ENCODE measurements around the gene RPL10A.

The RPL10A gene

DNA sequence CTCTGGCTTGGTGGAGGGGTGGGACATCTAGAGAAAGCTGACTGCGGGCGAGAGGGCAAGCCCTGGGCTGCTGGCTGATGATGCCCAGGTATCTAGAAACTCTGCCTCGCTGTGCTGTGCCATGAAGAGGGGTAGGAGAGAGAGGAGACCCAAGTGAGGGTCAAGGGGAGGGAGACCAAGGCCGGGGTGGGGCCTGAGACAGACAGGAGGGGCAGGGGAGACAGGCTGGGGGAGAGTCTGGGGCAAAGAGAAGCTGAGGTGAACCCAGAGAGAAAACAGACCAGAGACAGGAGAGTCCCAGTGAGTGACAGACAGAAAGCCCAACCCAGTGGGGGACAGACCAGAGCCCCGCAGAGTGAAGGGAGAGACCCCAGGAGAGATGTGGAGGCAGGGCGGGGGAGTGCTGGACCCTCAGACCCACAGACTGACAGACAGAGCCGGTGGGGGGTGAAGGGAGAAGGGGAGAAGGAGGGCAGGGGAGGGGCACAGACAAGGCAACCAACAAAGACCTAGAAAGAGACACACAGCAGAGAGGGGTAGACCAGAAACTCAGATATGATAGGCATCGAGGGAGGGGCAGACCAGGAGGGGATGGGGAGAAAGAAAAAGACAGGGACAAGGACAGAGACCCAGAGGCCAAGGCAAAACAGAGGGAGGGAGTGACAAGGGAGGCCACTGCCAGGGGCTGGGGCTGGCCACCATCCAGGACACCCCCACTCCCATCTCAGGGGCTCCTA lies 22.8 kb downstream of the RPL10A start:
- Histone ChIP-seq H3K9me3 (ENCODE audit: control insufficient read depth in 1 of 2, low read length in 2 of 2) (no peaks in the 10 kb centered on the region), H3K36me3 (ENCODE audit: control insufficient read depth in 1 of 2, insufficient read depth in 2 of 2, low read length in 2 of 2) (peaks cover 0 to 3% of the 10 kb centered on the region in 2 donors), H3K27ac (ENCODE audit: low read depth, low read length) (no peak overlapping the region), H3K9ac (ENCODE audit: low read depth in 1 of 2, low read length in 2 of 2) (no peak overlapping the region), H3K4me3 (ENCODE audit: low read depth in 1 of 2, low read length in 2 of 2) (no peak overlapping the region), H3K27me3 (ENCODE audit: control insufficient read depth in 1 of 2, insufficient read depth in 2 of 2, low read length in 2 of 2) (no peaks in the 10 kb centered on the region), H3K4me1 (ENCODE audit: control insufficient read depth in 1 of 2, insufficient read depth in 2 of 2, low read length in 2 of 2) (peaks cover 51 to 61% of the 10 kb centered on the region in 2 donors)

DNA sequence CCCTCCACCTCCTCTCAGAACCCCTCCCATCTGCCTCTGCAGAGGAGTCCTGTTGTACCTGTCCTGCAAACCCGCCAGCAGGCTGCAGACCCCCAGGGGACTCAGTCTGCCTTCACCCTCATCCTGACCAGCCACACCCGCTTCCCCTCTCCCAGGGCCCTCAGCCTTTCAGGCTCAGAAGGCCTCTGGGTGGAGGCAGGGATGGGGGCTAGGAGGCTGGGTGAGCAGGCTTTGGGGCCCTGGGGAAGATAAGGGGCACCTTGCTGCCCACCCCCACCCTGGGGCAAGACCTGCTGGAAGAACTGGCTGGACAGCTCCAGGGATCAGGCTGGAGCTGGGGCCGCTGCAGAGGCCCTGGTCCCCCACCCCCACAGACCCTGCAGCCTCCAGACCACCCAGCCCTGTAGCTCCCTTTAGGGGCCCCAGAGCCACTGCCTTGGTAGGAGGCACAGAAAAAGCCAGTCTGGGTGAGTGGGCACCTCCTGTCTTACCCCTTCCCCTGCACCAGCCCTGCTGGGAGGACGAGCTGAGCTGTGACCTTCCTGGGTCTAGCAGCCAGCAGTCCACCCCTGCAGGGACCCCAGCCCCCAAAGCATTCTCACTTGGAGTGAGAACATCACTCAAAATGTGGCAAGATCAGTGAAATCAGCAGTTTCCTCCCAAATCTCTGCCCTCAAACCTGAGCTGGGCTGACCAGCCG lies 23.5 kb downstream of the RPL10A start:
- H3K36me3 ChIP-seq (ENCODE audit: control insufficient read depth in 1 of 2, insufficient read depth in 2 of 2, low read length in 2 of 2): peaks cover 0 to 3% of the 10 kb centered on the region in 2 donors
- H3K9me3 ChIP-seq (ENCODE audit: control insufficient read depth in 1 of 2, low read length in 2 of 2): no peaks in the 10 kb centered on the region
- peak overlapping the region; percentile 32 for H3K27ac ChIP-seq (ENCODE audit: low read depth, low read length)
- H3K4me3 ChIP-seq (ENCODE audit: low read depth in 1 of 2, low read length in 2 of 2): no peak overlapping the region
- peaks cover 45 to 53% of the 10 kb centered on the region in 2 donors for H3K4me1 ChIP-seq (ENCODE audit: control insufficient read depth in 1 of 2, insufficient read depth in 2 of 2, low read length in 2 of 2)
- H3K9ac ChIP-seq (ENCODE audit: low read depth in 1 of 2, low read length in 2 of 2): no peak overlapping the region
- H3K27me3 ChIP-seq (ENCODE audit: control insufficient read depth in 1 of 2, insufficient read depth in 2 of 2, low read length in 2 of 2): no peaks in the 10 kb centered on the region

DNA sequence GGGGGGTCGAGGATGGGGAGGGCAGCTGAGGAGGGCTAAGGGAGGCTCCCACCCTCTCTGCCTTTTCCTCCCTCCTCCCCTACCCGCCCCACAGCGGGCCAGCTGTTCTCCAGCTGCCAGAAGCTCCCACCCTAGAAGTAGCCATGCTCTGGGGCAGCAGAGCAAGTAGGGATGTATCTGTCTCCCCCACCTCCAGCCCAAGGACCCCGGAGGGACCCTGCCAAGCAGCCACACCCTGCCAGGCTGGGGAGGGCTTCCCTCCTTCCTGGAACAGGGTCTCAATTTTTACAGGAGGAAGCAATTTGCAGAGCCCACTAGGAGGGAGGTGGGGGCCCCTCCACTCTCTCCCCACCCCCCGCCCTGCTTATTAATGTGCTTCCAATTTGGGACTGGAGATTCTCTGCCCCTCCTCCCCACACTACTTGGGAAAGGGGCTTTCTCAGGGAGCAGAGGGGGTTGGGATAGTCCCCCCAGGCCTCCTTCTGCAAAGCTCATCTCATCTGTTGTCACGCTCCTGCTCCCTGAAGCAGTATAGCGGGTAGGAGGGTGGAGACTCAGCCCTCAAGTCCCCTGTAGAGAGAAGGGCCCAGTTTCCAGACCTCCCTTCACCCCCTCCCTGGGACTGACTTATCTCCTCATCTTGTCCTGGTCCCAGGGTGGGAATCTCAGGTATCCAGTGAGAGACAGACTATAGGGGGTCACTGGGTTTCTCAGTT lies 24.2 kb downstream of the RPL10A start:
- Histone ChIP-seq H3K27me3 (ENCODE audit: control insufficient read depth in 1 of 2, insufficient read depth in 2 of 2, low read length in 2 of 2) (no peaks in the 10 kb centered on the region), H3K4me1 (ENCODE audit: control insufficient read depth in 1 of 2, insufficient read depth in 2 of 2, low read length in 2 of 2) (peaks cover 42 to 48% of the 10 kb centered on the region in 2 donors), H3K9ac (ENCODE audit: low read depth in 1 of 2, low read length in 2 of 2) (no peak overlapping the region), H3K36me3 (ENCODE audit: control insufficient read depth in 1 of 2, insufficient read depth in 2 of 2, low read length in 2 of 2) (peaks cover 0 to 3% of the 10 kb centered on the region in 2 donors), H3K4me3 (ENCODE audit: low read depth in 1 of 2, low read length in 2 of 2) (no peak overlapping the region), H3K9me3 (ENCODE audit: control insufficient read depth in 1 of 2, low read length in 2 of 2) (no peaks in the 10 kb centered on the region), H3K27ac (ENCODE audit: low read depth, low read length) (no peak overlapping the region)

DNA sequence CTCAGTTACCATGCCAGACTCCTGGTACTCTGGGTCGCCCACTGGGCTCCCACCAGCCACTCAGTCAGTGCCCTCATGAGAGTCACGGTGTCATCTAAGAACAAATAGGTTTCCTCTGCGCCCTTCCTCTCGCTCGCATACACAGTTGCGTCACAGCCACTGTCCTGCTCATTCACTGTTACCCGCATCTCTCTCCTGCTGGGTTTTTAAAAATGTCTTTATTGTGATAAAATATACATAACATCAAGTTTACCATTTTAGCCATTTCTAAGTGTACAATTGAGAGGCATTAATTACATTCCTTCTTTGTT lies 24.7 kb downstream of the RPL10A start:
- H3K27me3 ChIP-seq (ENCODE audit: control insufficient read depth in 1 of 2, insufficient read depth in 2 of 2, low read length in 2 of 2): peaks cover under 1 to 2% of the 10 kb centered on the region in 2 donors
- H3K9me3 ChIP-seq (ENCODE audit: control insufficient read depth in 1 of 2, low read length in 2 of 2): no peaks in the 10 kb centered on the region
- no peak overlapping the region for H3K4me3 ChIP-seq (ENCODE audit: low read depth in 1 of 2, low read length in 2 of 2)
- no peak overlapping the region for H3K27ac ChIP-seq (ENCODE audit: low read depth, low read length)
- peaks cover 37 to 47% of the 10 kb centered on the region in 2 donors for H3K4me1 ChIP-seq (ENCODE audit: control insufficient read depth in 1 of 2, insufficient read depth in 2 of 2, low read length in 2 of 2)
- H3K9ac ChIP-seq (ENCODE audit: low read depth in 1 of 2, low read length in 2 of 2): no peak overlapping the region
- H3K36me3 ChIP-seq (ENCODE audit: control insufficient read depth in 1 of 2, insufficient read depth in 2 of 2, low read length in 2 of 2): peaks cover 0 to 3% of the 10 kb centered on the region in 2 donors

DNA sequence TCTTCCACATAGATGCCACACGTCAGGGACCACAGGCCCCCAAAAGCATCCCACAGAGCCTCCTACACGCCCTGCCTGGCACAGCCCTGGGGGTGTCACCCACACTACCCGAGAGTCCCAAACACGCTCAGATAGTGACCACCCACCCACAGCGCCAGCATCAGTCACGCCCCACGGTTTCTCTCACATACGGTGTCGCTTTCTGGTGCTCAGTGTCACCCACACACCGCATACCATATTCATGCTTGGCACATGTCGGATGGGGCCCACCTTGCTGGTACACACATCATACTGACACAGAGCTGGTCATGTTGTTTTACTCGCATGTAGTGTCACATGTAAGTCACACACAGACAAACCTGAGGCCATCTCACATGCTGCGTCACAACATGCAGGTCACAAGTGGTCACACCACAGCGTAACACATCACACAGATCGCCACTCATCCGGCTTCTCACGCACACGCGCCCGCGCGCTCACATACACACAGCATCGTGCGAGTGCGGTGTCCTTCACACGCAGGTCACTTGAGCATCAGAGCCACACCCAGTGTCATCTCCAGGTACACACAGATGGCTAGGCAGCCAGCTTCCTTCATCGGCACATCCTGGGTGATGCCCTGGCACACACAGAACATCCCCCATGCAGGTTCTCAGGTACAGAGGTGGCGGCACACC lies 25.2 kb downstream of the RPL10A start:
- no peak overlapping the region for H3K27ac ChIP-seq (ENCODE audit: low read depth, low read length)

DNA sequence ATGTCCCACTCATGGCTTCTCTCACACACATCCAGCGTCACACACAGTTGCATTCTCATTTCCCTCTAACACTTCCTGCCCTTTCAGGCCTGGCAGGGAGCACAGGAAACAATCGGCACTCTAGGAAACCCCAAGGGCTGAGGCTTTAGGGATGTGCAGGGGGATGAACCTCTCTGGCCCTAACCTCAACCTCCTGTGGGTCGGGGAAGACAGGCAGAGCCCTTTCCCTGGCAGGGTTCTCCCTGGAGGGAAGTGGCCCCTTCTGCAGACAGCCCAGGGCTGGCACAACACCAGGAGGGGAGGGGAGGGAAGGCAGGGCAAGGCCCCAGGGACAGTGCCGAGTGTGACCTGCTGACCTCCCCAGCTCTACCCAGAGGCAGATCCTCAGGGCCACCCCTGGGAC lies 26.0 kb downstream of the RPL10A start:
- Histone ChIP-seq H3K27me3 (ENCODE audit: control insufficient read depth in 1 of 2, insufficient read depth in 2 of 2, low read length in 2 of 2) (peaks cover 8 to 14% of the 10 kb centered on the region in 2 donors), H3K4me1 (ENCODE audit: control insufficient read depth in 1 of 2, insufficient read depth in 2 of 2, low read length in 2 of 2) (peaks cover 32 to 47% of the 10 kb centered on the region in 2 donors), H3K4me3 (ENCODE audit: low read depth in 1 of 2, low read length in 2 of 2) (peak overlapping the region in 1 of 2 donors; percentile 45), H3K27ac (ENCODE audit: low read depth, low read length) (no peak overlapping the region), H3K9ac (ENCODE audit: low read depth in 1 of 2, low read length in 2 of 2) (peak overlapping the region in 1 of 2 donors; percentile 35), H3K36me3 (ENCODE audit: control insufficient read depth in 1 of 2, insufficient read depth in 2 of 2, low read length in 2 of 2) (peaks cover 0 to 3% of the 10 kb centered on the region in 2 donors), H3K9me3 (ENCODE audit: control insufficient read depth in 1 of 2, low read length in 2 of 2) (no peaks in the 10 kb centered on the region)

More for the DNA sequence above, 25.2 kb downstream of the RPL10A start:
- H3K27me3 ChIP-seq (ENCODE audit: control insufficient read depth in 1 of 2, insufficient read depth in 2 of 2, low read length in 2 of 2): peaks cover 5 to 7% of the 10 kb centered on the region in 2 donors
- H3K4me1 ChIP-seq (ENCODE audit: control insufficient read depth in 1 of 2, insufficient read depth in 2 of 2, low read length in 2 of 2): peaks cover 32 to 47% of the 10 kb centered on the region in 2 donors
- no peaks in the 10 kb centered on the region for H3K9me3 ChIP-seq (ENCODE audit: control insufficient read depth in 1 of 2, low read length in 2 of 2)
- H3K36me3 ChIP-seq (ENCODE audit: control insufficient read depth in 1 of 2, insufficient read depth in 2 of 2, low read length in 2 of 2): peaks cover 0 to 3% of the 10 kb centered on the region in 2 donors
- H3K4me3 ChIP-seq (ENCODE audit: low read depth in 1 of 2, low read length in 2 of 2): no peak overlapping the region
- H3K9ac ChIP-seq (ENCODE audit: low read depth in 1 of 2, low read length in 2 of 2): peak overlapping the region in 1 of 2 donors; percentile 35

DNA sequence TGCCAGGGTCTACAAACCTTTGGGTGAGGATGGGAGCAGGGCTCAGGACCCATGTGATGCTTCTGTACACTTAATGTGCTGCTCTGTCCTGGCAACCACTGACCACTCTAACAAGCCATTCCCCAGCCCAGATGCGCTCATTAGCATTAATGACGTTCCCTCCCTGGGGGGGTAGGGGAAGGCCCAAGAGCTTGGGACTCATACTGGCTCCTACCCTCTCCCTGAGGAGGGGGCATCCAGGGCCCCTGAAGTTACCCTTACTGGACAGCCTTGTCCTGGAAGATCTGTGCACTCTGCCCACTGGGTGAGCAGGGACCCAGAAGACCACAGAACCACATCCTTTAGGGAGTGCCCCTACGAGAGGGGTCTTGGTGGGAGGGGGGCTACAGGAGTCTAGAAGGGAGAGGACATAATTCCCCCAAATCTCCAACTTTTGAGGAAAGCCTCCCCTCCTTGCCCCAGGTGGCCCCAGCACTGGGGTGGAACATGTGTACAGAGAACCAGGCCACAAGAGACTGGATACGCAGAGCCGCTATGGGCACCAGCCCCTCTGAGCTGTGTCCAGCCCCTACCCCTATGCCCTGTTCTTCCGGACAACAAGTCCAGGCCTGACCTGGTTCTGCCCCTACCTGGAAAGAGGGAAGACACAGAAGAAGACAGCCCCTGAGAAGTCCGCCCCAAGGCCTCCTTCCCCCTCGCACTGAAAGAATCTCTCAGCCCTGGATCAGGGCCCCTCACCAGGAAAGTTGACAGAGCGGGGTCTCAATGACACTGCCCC lies 27.2 kb downstream of the RPL10A start:
- Histone ChIP-seq H3K27me3 (ENCODE audit: control insufficient read depth in 1 of 2, insufficient read depth in 2 of 2, low read length in 2 of 2) (peaks cover 18 to 22% of the 10 kb centered on the region in 2 donors), H3K36me3 (ENCODE audit: control insufficient read depth in 1 of 2, insufficient read depth in 2 of 2, low read length in 2 of 2) (peaks cover 0 to 3% of the 10 kb centered on the region in 2 donors), H3K27ac (ENCODE audit: low read depth, low read length) (peak overlapping the region; percentile 26), H3K4me3 (ENCODE audit: low read depth in 1 of 2, low read length in 2 of 2) (peak overlapping the region; percentile 69 to 79), H3K4me1 (ENCODE audit: control insufficient read depth in 1 of 2, insufficient read depth in 2 of 2, low read length in 2 of 2) (peaks cover 32 to 43% of the 10 kb centered on the region in 2 donors), H3K9ac (ENCODE audit: low read depth in 1 of 2, low read length in 2 of 2) (peak overlapping the region; percentile 77 to 88), H3K9me3 (ENCODE audit: control insufficient read depth in 1 of 2, low read length in 2 of 2) (no peaks in the 10 kb centered on the region)

DNA sequence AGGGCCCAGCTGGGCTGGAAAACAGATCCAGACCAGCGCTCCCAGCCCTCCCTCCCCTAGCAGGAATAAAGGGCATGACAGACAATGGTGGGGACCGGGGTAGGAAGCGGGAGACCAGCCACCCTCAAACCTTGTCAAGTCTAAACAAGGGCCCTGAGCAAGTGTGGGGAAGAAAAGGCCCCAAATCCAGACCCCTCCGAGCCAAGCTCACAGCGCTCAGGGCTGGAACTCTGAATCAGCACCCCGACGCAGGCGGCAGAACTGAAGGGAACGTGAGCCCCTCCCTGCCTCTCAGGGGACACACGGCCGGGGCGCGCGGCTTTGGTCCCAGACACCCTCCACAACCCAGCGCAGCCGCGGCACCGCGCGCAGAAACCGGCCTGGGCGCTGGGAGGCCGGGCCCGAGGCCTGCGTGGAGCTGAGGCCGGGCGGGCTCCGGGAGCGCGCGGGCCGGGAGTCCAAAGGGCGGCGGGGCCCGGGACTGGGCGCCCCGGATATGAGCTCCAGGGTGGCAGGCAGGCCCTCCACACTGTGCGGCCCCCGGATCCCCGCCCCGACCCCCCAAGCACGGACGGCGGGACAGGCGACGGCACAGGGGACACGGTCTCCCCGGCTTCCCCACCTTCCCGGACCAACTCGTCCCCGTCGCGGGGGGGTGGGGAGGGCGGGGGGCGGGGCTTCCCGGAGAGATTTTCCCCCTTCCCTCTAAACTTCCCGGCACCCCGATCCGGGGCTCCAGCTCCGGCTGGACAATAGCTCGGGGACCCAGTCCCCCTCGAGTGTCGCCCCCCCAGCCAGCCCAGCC lies 28.0 kb downstream of the RPL10A start:
- Histone ChIP-seq H3K27ac (ENCODE audit: low read depth, low read length) (peak overlapping the region; percentile 80), H3K4me3 (ENCODE audit: low read depth in 1 of 2, low read length in 2 of 2) (peak overlapping the region; percentile 69 to 79), H3K4me1 (ENCODE audit: control insufficient read depth in 1 of 2, insufficient read depth in 2 of 2, low read length in 2 of 2) (peaks cover 32 to 42% of the 10 kb centered on the region in 2 donors), H3K9ac (ENCODE audit: low read depth in 1 of 2, low read length in 2 of 2) (peak overlapping the region; percentile 77 to 88), H3K27me3 (ENCODE audit: control insufficient read depth in 1 of 2, insufficient read depth in 2 of 2, low read length in 2 of 2) (peaks cover 18 to 22% of the 10 kb centered on the region in 2 donors), H3K9me3 (ENCODE audit: control insufficient read depth in 1 of 2, low read length in 2 of 2) (no peaks in the 10 kb centered on the region), H3K36me3 (ENCODE audit: control insufficient read depth in 1 of 2, insufficient read depth in 2 of 2, low read length in 2 of 2) (peaks cover 0 to 3% of the 10 kb centered on the region in 2 donors)
